ENCODE data around the gene CMSS1.

The CMSS1 gene

GRCh38 chr3:100159331-100160153, 341.9 kb downstream of the CMSS1 start:
- peak in 1 of 2 experiments; percentile 52 for DNase-seq

- no peak for DNase-seq
These were observed 342.9 kb downstream of the CMSS1 start for GRCh38 chr3:100160521-100160920.

GRCh38 chr3:100163787-100164186, 346.1 kb downstream of the CMSS1 start:
- DNase-seq, result no peak

GRCh38 chr3:100164743-100165142, 347.1 kb downstream of the CMSS1 start:
- no peak for DNase-seq

GRCh38 chr3:100165926-100166550, 348.4 kb downstream of the CMSS1 start:
- DNase-seq, result no peak

- peak in 1 of 2 experiments; percentile 58 for DNase-seq
These were observed 351.7 kb downstream of the CMSS1 start for GRCh38 chr3:100169201-100169920.

GRCh38 chr3:100170486-100170885, 352.8 kb downstream of the CMSS1 start:
- DNase-seq, result no peak

- DNase-seq, result no peak
These were observed 353.7 kb downstream of the CMSS1 start for GRCh38 chr3:100171211-100171914.

GRCh38 chr3:100173961-100174360, 356.3 kb downstream of the CMSS1 start:
- no peak for DNase-seq

GRCh38 chr3:100175637-100176280, 358.1 kb downstream of the CMSS1 start:
- DNase-seq, result no peak

- no peak for DNase-seq
These were observed 362.2 kb downstream of the CMSS1 start for GRCh38 chr3:100179692-100180349.

- DNase-seq, result no peak
These were observed 366.0 kb downstream of the CMSS1 start for GRCh38 chr3:100183608-100184125.

- no peak for DNase-seq
These were observed 367.4 kb downstream of the CMSS1 start for GRCh38 chr3:100184948-100185570.

GRCh38 chr3:100185847-100186246, 368.2 kb downstream of the CMSS1 start:
- DNase-seq, result no peak

- DNase-seq, result no peak
These were observed 371.8 kb downstream of the CMSS1 start for GRCh38 chr3:100189444-100189964.

- DNase-seq, result no peak
These were observed 377.7 kb downstream of the CMSS1 start for GRCh38 chr3:100195375-100195774.

GRCh38 chr3:100197876-100198275, 380.2 kb downstream of the CMSS1 start:
- DNase-seq, result no peak

GRCh38 chr3:100198579-100199269, 381.1 kb downstream of the CMSS1 start:
- no peak for DNase-seq

GRCh38 chr3:100205171-100205570, 387.5 kb downstream of the CMSS1 start:
- DNase-seq, result no peak

- no peak for DNase-seq
These were observed 389.0 kb downstream of the CMSS1 start for GRCh38 chr3:100206687-100207086.

Data from NCI-H446 (cell line).